Suppressor macrophage treated with lipopolysaccharide for 4 hours (primary cell): ENCODE data around the gene PHIP.
"Not testable (repeated sequence)": the region's sequence is repeated elsewhere in the genome, so short reads cannot be mapped to it uniquely, and the experiment has no call there.

Experiments used
- DNase-seq: peaks from one replicate; pipeline ENCODE4 v3.0.0-alpha.2; 2020

The PHIP gene

DNA sequence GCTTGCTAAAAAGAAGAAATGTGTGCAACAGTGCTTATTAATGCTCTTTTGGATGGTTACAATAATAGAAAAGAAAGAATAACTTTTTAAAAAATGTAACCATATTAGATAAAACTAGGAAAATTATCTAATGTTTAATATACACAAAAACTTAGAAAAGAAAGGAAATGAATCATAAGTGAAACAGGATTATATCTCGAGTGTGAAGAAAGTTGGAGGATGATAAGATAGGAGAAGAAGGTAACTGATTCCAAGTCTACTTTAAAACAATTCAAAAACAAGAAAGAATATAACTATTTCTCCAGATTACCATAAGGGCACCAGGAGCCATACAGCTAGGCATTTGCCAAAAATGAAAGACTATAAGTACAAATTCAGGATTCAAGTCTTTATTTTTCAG is 73.0 kb downstream of the PHIP start:
- no peak for DNase-seq

DNA sequence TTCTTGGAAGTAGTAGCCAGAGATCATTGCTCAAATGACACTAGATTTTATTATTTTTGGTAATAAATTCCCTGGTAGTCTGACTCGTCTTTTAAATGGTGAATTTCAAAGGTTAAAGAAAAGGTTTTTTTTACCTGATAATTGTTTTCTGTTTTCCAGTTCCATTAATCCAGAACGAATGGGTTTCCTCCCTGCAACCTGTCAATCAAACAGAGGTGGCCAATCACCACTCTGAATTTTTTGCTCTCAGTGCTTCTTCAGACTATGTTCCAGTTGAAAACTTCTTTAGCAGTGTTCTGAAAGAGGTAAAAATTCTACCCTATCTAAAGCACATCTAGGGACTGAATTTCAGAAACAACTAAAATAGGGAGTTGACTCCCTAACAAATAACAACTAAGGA is 73.8 kb downstream of the PHIP start:
- DNase-seq = no peak

DNA sequence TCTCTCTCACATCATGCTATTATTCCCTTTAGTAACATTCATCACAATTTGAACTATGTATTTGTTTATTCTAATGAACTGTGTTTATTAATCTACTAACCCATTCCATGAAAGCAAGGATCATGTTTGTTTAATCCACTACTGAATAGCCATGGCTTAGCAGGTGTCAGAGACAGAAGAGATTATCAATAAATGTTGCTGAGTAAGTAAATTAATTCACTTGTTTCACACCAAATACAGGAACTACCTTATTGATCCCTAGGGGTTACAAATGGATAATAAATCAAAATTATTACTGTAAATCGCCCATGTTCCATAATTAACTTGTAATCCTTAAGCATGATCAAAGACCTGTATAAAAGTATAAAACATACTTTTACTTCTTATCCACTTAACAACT is 76.6 kb downstream of the PHIP start:
- DNase-seq = no peak

DNA sequence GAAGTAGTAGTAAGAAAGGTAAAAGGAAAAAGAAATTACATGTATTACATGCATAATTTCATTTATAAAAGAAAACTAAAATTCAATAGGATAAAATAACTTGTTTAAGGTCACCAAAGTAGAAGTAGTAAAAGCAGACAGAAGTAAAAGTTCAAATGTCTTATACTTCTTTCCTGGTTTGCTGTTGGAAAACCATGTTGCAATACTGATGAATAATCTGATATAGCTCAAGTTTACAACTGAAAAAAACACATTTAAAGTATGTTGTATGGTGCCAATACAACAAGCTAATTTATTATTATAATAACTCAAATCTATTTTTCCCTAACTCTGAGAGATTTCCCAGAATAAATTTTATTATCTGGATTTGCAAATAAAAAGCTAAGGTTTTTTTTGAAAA is 78.3 kb downstream of the PHIP start:
- no peak for DNase-seq

DNA sequence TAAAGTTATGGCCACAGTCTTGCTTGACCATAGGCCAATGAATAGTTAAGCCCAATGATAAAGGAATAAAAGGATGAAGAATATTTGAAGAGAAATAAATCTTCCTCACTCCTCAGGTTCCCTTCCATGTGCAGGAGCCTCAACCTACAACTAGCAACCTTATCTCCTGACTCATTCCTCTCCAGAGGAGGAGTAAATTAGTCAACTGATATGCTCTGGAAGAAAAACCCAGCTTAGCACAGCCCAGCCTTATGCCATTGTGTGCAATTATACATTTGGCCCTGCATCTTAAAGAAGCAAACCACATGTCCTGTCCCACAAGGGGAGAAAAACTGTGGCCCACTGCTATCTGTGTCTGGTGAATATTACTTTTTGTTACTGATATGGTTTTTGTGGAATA is 82.1 kb downstream of the PHIP start:
- DNase-seq = no peak

DNA sequence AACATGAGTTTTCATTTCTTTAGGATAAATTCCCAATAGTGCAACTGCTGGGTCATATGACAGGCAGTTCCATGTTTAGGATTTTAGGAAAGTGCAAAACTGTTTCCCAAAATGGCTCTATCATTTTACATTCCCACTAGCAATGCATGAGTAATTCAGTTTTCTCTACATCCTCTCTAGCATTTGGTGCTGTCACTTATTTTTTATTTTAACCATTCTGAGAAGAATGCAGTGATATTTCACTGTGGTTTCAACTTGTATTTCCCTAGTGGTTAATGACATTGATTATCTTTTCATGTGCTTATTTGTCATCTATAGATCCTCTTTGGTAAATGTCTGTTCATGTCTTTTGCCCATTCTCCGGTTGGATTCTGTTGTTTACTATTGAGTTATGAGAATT is 82.7 kb downstream of the PHIP start:
- no peak for DNase-seq

DNA sequence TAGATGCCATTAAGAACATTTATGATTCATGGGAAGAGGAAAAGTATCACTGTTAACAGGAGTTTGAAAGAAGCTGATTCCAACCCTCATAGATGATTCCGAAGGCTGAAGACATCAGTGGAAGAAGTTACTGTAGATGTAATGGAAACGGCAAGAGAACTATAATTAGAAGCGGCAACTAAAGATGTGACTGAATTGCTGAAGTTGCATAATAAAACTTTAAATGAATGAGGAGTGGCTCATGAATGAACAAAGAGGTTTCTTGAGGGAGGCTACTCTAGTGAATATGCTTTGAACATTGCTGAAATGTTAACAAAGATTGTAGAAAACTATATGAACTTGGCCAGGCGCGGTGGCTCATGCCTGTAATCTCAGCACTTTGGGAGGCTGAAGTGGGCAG is 84.1 kb downstream of the PHIP start:
- DNase-seq = no peak

DNA sequence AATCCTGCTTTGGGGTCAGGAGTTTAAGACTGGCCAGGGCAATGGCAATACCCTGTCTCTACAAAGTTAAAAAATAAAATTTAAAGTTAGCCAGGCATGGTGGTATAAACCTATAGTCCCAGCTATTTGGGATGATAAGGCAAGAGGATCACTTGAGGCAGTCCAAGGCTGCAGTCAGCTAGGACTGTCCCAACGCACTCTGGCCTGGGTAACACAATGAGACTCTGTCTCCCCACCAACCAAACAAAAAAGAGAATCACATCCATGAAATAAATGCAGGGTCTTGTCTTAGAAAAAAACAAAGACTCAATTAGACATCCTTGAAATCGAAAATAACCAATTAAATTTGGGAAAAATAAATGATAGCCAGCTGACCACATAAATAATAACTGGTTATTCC is 88.9 kb downstream of the PHIP start:
- no peak for DNase-seq

DNA sequence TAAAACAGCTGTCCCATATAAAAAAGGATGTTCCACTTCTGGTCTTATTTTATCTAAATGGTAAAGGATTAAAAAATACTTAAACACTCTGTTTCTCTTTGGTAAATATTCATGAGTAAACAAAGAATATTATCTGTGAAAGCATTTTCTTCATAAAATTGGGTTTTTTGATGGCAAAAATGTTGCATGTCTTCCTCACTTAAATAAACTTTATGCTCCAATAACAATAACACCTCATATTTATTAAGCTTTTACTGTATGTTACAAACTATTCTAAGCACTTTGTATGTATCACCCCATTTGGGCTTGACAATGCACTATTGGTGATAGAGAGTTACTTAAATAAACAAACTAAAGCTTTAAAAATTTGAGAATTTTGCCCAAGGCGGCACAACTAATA is 91.9 kb downstream of the PHIP start:
- no peak for DNase-seq

DNA sequence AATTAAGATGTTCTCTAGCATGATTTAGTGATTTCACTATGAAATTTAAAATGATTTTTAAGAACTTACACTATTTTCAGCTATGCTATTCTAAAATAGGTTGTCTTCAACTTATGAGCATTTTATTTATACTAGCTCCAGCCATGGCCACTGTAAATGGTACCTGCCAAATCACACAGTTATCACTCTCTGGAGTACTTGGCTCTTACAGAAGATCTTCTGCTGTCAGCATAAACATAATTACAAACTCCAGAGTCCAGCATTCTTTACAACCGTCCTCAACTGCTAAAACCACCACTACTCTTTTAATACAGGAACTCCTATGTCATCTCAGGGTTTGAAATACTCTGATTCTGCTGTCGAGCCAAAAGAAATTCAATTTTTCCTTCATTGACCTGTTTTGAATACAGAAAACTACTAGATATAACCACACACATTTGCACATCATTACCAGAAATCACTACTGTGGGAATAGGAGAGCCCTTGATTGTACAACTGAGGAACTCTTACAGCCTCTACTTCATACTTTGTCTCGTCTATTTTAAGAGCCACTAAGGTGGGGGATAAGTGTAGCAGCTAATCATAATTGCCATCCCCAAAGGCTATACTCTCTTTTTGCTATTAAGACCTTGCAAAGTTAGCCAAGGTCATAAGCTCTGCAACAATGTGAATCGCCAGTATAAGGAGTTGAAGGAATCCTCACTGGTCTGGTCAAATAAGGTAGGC is 93.7 kb downstream of the PHIP start:
- no peak for DNase-seq

DNA sequence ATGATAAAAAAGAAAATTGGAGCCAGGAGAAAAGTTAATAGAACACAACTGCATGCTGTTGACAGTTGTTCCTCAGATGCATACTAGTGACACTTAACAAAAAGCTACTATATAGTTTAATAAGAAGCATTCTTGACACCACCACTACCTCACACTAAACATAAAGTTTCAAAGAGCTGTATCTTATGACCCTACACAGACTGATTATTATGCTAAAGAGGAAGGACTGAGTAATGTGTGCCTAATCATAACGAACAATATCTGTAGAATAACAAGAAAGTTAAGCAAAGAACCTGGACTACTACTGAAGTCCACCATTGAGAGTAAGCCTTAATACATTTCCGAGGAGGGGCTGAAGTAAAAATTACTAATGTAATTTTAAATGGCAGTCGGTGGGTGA is 110.9 kb downstream of the PHIP start:
- DNase-seq = no peak

DNA sequence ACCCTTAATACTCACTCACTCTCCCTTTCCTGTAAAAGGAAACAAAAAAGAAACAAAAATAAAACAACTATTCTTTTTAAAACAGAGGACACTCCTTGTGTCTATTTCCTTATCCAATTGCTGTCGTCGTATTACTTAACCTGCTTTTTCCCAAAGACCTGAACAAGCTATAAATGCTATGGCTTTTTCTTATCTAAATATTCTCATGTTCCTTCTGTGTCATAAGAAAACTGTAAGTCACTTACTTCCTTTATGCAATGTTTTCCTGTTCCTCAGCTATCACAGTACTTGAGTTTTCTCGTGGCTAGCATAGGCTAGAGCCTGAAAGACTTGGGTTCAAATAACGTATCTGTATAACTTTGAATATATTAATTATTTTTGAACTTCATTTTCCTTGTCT is 111.5 kb downstream of the PHIP start:
- no peak for DNase-seq

DNA sequence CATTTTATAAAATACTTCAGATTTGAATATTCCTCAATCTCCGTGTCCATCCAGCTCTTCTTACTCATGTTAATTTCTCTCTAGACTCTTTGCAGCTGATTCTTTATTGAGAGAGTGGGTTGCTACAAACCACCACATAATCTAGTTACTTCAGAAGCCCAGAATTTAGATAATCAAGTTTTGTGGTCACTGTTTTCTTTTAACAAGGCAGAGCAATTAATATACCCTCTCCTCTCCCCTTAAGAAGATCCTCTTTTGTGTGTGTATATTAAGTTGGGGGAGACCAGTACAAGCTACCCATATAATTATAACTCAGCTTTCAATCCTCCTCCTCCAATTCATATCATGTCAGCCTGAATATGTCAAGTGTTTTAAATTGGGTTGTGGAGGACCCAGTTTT is 115.6 kb downstream of the PHIP start:
- DNase-seq = no peak

DNA sequence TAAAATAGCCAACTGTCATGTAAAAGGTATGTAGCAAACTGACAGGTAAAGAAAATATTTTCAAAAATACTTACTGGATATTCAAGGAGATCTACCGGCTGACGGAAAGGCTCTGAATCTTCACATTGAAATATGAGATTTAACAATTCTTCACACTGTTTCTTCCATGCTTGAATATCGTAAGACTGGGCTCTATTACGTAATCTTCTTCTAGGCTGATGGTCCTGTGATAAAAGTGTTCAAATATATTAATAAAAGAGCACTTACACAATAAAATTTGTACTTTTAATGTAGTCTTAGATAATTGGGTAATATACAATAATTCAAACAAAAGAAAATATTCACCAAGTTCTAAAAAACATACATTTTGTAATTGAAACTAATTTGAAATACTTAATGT is 123.3 kb downstream of the PHIP start:
- no peak for DNase-seq

DNA sequence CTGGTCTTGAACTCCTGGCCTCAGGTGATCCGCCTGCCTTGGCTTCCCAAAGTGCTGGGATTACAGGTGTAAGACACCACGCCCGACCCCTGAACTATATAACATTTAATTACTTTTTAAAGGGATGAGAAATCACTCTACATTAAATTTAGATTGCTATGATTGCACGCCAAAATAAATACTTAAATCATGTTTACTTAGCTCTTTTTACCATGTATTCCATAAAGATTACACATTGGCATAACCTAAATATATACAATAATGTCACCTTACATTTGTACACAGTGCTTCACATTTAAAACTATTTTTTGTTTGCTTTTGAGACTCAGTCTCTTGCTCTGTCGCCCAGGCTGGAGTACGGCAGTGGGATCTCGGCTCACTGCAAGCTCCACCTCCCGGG is 124.3 kb downstream of the PHIP start:
- no peak for DNase-seq

DNA sequence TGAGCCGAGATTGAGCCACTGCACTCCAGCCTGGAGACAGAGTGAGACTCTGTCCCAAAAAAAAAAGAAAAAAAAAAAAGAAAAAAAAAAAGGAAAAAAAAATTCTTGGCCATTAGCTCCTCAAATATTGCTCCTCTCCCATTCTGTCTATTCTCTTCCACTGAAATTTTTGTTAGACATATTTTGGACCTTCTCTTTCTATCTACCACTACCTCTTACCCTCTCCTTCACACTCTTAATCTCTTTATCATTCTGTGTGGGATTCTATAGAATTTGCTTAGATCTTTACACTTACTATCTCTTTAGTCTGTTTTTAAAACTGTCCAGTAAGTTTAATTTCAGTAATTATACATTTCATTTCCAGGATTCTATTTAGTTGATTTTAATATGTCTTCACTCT is 125.7 kb downstream of the PHIP start:
- DNase-seq = no peak

DNA sequence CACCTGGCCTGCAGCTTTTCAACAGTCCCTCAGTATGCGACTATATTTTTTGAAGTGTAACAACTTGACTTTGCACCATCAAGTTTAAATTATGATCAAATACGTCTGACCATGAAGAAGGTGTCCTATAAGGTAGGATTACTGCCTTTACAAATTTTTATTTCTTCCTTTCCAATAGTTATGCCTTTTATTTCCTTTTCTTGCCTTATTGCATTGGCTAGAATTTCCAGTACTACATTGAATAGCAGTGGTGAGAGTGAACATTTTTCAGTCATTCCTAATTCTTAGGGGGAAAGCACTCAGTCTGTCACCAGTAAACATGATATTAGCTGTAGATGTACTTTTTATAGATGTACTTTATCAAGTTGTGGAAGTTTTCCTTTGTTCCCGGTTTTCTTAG is 129.3 kb downstream of the PHIP start:
- no peak for DNase-seq

DNA sequence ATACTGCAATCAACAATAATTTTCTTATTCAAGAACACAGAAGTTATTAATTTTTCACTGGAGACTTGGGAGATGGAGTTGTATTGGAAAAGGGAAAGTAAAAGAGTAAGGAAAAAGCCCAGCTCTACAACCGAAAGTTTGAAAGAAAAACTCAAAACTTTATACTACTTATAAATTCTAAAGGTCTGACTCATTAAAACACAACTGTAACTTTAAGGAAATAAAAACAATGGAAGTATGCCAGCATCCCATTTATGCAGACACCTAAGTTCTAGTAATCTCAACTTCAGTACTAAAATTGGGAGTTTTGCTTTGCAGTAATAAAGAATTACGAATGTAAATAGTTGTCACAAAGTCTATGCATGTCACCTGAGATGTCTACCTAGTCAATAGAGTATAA is 130.1 kb downstream of the PHIP start:
- no peak for DNase-seq

DNA sequence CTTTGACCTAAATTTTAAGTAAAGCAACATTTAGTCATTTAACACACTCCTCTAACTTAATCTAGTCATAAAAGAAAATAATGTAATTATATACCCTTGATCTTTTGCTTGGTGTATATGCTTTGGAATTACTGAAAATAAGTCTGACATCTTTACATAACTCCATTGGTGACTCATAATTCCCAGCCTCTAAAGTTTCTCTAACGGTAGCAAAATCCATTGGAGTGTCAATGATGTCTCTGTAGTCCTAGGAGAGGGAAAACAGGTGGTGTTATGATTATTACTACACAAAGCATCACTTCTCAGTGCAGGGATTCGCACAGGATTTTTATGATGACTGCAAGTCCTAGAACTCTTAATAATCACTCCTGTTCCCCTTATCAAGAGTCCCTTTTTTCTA is 130.5 kb downstream of the PHIP start:
- no peak for DNase-seq

DNA sequence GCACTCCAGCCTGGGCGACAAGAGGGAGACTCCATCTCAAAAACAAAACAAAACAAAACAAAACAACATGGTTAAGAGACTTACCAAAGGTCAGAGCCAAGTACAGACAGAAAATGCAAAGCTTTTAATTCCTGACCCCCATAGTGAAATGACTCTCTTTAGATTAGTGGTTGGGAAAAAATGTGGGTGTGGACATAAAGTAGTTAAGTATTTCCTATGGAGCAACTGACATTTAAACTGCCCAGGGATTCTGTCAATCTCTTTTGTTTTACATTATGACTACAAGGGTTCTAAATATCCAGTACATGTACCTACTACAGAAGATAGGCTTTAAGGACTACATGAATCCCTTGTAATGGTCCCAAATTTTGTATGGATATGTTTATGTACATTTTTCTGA is 135.6 kb downstream of the PHIP start:
- no peak for DNase-seq

DNA sequence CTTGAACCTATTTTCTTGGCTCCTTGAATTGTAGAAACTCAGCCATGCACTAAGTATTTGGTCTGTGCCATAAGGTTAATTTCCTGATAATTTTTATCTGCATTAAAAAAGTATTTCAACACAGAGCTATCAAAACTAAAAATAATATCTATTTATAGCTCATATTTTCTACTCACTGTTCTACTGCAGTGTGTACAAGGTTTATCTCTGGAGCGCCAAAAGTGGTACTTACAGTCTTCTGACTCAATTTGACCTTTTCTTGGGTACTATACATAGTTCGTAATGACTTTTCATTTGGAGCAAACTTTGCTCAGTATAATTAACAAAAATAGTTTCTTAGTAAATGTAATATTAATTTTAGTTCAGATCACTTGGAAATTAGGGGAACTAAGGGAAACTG is 141.5 kb downstream of the PHIP start:
- DNase-seq = no peak

DNA sequence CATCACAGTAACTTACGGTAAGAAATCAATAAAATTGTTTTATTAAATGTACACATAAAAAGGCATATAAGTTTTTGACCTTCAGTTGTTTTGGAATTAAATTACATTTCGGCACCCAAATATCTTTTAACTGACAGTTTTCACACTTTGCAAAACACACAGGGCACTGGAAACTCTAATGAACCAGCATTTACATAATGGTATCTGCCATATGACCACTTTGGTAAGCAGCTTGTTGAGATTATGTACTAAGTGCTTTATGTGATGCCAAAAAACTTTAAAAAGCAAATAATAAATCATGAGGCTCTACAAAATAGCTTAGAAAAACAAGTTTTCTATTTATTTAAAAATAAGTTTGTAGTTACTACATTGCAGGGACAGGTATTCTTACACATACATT is 142.5 kb downstream of the PHIP start:
- DNase-seq = no peak

DNA sequence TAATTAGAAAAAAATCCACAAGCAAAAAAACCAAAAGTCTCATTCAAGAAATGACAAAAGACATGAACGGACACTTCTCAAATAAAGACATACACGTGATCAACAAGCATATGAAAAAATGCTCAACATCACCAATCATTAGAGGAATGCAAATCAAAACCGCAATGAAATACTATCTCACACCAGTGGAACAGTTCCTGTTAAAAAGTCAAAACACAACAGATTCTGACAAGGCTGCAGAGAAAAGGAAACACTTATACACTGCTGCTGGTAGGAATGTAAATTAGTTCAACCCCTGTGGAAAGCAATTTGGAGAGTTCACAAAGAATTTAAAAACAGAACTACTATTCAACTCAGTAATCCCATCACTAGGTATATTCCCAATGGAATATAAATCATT is 152.7 kb downstream of the PHIP start:
- no peak for DNase-seq

DNA sequence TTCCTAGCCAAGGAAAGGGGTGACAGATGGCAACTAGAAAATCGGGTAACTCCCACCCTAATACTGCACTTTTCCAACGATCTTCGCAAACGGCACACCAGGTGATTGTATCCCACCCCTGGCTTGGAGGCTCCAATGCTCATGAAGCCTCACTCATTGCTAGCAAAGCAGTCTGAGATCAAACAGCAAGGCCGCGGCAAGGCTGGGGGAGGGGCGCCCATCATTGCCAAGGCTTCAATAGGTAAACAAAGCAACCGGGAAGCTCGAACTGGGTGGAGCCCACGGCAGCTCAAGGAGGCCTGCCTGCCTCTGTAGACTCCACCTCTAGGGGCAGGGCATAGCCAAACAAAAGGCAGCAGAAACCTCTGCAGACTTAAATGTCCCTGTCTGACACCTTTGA is 156.9 kb downstream of the PHIP start:
- not testable (repeated sequence) for DNase-seq

DNA sequence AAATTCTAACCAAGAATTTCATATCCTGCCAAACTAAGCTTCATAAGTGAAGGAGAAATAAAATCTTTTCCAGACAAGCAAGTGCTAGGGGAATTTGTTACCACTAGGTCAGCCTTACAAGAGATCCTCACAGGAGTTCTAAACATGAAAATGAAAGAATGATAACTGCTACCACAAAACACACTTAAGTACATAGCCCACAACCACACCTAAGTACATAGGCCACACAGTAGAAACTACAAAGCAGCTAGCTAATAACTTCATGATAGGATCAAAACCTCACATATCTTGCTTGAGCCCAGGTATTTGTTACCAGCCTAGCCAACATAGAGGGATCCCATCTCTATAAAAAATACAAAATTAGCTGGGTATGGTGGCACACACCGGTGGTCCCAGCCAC is 160.3 kb downstream of the PHIP start:
- no peak for DNase-seq

DNA sequence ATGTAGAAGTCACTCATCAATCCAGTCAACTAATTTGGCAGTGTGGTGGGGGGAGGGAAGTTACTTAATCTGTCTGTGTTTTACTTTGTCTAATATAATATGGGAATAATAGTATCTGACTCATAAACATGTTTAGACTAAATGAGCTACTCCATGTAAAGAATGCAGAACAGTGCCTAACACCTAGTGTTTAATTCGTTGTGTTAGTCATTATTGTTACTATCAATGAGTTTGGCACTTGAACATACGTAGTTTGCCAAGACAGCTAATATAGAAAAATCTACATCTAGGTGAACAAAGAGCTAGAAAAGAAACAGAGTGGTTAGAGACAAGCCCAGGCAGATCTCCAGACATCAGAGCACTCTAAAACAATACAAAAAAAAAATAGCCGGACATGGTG is 161.6 kb downstream of the PHIP start:
- no peak for DNase-seq
